GM18508 (cell line): ENCODE measurements around the gene ABHD17A.
"Not testable (repeated sequence)": the region's sequence is repeated elsewhere in the genome, so short reads cannot be mapped to it uniquely, and the experiment has no call there.

Source experiments
- ATAC-seq: cut with Tn5 transposase; IDR thresholded peaks from one replicate; pipeline ENCODE4 v1.9.1; 2021; ENCODE audit warnings: moderate number of reproducible peaks; ENCODE audit not compliant: insufficient read depth, unreplicated experiment

The ABHD17A gene

GRCh38 chr19:1911098-1911497 lies 25.8 kb upstream of the ABHD17A start:
- ATAC-seq, result no peak

GRCh38 chr19:1910177-1910576 lies 24.9 kb upstream of the ABHD17A start:
- no peak for ATAC-seq

- no peak for ATAC-seq
Observed at GRCh38 chr19:1909761-1910080, 24.4 kb upstream of the ABHD17A start.

- ATAC-seq, result no peak
Observed at GRCh38 chr19:1908364-1908678, 23.0 kb upstream of the ABHD17A start.

- ATAC-seq, result no peak
Observed at GRCh38 chr19:1907563-1908363, 22.5 kb upstream of the ABHD17A start.

GRCh38 chr19:1906985-1907562 lies 21.8 kb upstream of the ABHD17A start:
- ATAC-seq, result no peak

GRCh38 chr19:1905863-1906375 lies 20.6 kb upstream of the ABHD17A start:
- no peak for ATAC-seq

GRCh38 chr19:1905110-1905862 lies 20.0 kb upstream of the ABHD17A start, which contains the start of the genes ADAT3 and SCAMP4:
Gene ADAT3, plus strand, starts transcription at chr19:1905399. Its CDS starts 6,649 bp downstream, at chr19:1912048.
Gene SCAMP4, plus strand, starts transcription at chr19:1905399. Its CDS starts 9,621 bp downstream, at chr19:1915020.
- ATAC-seq, result no peak

- ATAC-seq, result no peak
Observed at GRCh38 chr19:1904860-1905109, 19.5 kb upstream of the ABHD17A start.

GRCh38 chr19:1902923-1903322 lies 17.6 kb upstream of the ABHD17A start:
- no peak for ATAC-seq

GRCh38 chr19:1901940-1902404 lies 16.7 kb upstream of the ABHD17A start:
- ATAC-seq, result no peak

GRCh38 chr19:1896508-1896907 lies 11.2 kb upstream of the ABHD17A start:
- ATAC-seq, result no peak

GRCh38 chr19:1893791-1894190 lies 8.5 kb upstream of the ABHD17A start:
- ATAC-seq, result no peak

GRCh38 chr19:1889907-1890306 lies 4.6 kb upstream of the ABHD17A start:
- ATAC-seq, result no peak

GRCh38 chr19:1888385-1888784 lies 3.1 kb upstream of the ABHD17A start:
- ATAC-seq, result no peak

GRCh38 chr19:1886360-1886759 lies 1.1 kb upstream of the ABHD17A start:
- ATAC-seq, result not testable (repeated sequence)

GRCh38 chr19:1884719-1885334 lies 469 bp downstream of the ABHD17A start:
- no peak for ATAC-seq

- ATAC-seq, result no peak
Observed at GRCh38 chr19:1884291-1884718, 991 bp downstream of the ABHD17A start.

- ATAC-seq, result no peak
Observed at GRCh38 chr19:1883784-1884183, 1.5 kb downstream of the ABHD17A start.

GRCh38 chr19:1882786-1883692 lies 2.3 kb downstream of the ABHD17A start:
- ATAC-seq, result no peak
